HG02759 (cell line): ENCODE measurements around the gene GARIN5A.

Source experiments
- ATAC-seq: cut with Tn5 transposase; IDR thresholded peaks from one replicate; pipeline ENCODE4 v1.9.1; 2021; ENCODE audit warnings: mild to moderate bottlenecking, moderate library complexity; ENCODE audit not compliant: unreplicated experiment

Gene GARIN5A

DNA sequence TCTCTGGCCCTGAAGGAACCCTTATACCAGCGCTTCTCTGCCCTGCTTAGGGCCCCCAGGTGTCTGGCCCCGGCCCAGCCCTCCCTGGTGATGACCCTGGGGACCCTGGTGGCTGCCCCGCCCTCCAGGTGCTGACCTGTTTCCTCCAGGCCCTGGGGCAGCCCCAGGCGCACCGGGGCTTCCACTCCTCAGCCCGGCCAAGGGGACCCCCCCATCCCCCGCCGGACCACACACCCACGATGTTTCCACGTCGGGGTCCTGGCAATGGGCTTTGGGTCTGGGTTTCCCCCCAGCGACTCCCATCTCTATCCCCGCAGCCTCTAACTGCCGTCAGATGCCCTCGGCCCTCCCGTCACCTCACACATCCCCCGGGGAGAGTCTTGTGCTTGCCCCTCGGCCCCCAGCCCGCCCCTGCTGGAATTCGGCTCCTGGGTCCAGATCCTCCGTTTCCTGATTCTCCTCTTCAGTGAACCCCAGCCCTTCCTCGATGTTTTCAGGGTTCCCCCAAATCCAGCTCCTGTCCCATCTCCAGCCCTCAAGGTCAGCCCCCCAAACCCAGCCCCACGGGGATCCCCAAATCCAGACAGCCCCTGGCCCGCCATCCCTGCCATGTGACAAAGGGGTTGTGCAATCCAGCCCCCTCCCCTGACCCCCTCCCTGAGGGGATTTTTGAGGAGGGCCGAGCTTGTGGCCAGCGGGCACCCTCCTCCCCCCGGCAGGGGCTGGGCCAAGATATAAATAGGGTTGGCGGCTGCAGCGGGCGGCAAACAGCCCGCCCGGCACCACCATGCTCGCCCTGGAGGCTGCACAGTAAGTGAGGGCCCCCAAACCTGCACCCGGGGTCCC is 58.2 kb downstream of the GARIN5A start, which contains the start of gene SPIB:
TSS of gene SPIB (plus strand) at position 763 of the 846 bp plus-strand sequence. CDS start at position 788, 25 bp downstream.
- no peak for ATAC-seq

DNA sequence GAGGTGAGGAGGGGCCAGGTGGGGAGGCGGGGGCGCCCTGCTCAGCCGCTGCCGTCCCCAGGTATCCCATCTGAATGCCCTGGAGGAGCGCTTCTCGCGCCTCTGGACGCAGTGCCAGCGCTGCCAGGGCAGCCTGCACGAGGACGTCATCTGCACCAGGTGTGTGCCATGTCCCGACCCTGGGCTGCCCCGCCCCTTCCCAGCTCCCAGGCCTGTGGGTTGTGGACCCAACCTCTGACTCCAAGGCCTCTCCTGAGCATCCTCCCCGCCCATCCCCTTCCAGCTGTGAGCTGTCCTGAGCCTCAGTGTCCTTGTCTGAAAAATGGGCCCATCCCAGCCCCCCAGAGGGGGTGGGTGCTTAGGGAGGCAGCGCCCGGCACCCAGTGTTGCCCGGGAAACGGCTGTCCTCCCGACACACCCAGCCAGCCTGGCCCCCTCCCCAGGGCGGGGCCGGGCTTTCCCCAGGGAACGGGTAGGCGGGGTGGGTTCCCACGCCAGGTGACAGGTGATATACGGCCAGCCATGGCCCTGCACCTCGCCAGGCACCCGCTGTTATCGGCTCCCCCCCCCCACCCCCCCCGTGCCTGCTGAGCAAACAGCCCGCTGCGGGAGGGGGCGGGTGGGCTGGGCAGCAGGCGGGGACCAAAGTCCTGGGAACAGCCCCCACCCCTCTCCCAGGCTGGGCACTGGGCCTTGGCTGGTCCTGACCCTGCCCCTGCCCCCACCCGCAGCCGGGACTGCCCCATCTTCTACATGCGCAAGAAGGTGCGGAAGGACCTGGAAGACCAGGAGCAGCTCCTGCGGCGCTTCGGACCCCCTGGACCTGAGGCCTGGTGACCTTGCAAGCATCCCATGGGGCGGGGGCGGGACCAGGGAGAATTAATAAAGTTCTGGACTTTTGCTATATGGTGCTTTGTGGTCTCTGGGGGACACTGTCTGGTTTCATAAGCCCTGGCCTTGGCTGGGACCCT is 59.3 kb downstream of the GARIN5A start:
- no peak for ATAC-seq
